Measurements from ENCODE around the gene EYA4.

DNA sequence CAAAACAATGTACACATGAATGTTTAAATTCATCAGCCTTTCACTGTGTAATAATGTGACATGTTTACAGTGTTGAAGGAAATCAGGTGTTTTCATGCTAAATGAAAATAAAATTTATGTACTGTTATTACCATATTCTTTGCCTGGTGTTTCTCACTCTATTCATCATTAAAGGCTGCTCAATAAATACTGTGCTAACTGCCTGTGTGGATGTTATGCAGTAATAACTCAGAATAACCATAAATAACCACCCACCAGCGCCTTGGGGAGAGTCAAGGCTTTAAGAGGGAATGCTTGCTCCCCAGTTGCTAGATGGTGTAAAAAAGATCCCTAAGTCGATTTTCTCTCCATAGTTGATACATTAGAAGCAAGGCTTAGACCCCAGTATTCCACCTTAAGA is 299.9 kb downstream of the EYA4 start:
- TF ChIP-seq, protein P1, sequence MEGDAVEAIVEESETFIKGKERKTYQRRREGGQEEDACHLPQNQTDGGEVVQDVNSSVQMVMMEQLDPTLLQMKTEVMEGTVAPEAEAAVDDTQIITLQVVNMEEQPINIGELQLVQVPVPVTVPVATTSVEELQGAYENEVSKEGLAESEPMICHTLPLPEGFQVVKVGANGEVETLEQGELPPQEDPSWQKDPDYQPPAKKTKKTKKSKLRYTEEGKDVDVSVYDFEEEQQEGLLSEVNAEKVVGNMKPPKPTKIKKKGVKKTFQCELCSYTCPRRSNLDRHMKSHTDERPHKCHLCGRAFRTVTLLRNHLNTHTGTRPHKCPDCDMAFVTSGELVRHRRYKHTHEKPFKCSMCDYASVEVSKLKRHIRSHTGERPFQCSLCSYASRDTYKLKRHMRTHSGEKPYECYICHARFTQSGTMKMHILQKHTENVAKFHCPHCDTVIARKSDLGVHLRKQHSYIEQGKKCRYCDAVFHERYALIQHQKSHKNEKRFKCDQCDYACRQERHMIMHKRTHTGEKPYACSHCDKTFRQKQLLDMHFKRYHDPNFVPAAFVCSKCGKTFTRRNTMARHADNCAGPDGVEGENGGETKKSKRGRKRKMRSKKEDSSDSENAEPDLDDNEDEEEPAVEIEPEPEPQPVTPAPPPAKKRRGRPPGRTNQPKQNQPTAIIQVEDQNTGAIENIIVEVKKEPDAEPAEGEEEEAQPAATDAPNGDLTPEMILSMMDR (IDR thresholded peaks at IDR 0.05), result no peak
- no peak for TF ChIP-seq POLR2AphosphoS5 (IDR thresholded peaks at IDR 0.05; ENCODE audit: low read depth, low read length)

Data from Panc1 (cell line).